Activated CD8-positive, alpha-beta memory T cell treated with anti-CD3 and anti-CD28 coated beads for 24 hours (primary cell): ENCODE data around the gene C5orf24.
"Not testable (repeated sequence)": the region's sequence is repeated elsewhere in the genome, so short reads cannot be mapped to it uniquely, and the experiment has no call there.

Source experiments
- DNase-seq: peaks from one replicate; pipeline ENCODE4 v3.0.0-alpha.2; 2020

Gene C5orf24

DNA sequence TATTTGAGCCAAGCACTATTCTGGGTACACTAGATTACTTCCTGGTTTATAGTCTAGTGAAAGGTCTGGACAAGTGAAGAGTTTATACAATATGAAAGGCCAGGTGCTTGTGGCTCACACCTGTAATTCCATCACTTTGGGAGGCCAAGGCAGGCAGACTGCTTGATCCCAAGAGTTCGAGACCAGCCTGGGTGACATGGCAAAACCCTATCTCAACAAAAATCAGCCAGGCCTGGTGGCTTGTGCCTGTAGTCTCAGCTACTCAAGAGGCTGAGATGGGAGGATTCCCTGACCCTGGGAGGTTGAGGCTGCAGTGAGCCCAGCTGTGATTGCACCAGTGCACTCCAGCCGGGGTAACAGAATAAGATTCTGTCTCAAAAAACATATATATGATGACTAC, 18.9 kb downstream of the C5orf24 start:
- peak; percentile 42 for DNase-seq

DNA sequence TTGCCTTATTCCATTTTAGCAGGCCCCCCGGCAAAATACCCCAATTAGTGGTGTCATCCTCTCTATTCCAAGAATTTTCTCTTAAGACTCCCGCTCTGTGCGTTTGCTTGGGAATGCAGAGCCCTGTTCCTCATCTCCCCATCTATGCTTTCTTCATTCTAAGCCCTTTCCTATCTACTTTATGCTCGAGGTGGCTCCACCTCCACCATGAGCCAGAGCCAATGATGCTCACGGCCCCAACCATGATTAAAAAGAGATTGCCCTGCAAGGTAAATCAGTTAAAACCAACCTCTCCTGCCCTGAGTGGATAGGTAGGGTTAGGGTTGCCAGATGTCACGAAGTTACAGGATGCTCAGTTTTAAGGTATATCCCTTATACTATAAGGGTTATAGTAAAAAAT, 27.7 kb downstream of the C5orf24 start:
- DNase-seq, result peak; percentile 60

DNA sequence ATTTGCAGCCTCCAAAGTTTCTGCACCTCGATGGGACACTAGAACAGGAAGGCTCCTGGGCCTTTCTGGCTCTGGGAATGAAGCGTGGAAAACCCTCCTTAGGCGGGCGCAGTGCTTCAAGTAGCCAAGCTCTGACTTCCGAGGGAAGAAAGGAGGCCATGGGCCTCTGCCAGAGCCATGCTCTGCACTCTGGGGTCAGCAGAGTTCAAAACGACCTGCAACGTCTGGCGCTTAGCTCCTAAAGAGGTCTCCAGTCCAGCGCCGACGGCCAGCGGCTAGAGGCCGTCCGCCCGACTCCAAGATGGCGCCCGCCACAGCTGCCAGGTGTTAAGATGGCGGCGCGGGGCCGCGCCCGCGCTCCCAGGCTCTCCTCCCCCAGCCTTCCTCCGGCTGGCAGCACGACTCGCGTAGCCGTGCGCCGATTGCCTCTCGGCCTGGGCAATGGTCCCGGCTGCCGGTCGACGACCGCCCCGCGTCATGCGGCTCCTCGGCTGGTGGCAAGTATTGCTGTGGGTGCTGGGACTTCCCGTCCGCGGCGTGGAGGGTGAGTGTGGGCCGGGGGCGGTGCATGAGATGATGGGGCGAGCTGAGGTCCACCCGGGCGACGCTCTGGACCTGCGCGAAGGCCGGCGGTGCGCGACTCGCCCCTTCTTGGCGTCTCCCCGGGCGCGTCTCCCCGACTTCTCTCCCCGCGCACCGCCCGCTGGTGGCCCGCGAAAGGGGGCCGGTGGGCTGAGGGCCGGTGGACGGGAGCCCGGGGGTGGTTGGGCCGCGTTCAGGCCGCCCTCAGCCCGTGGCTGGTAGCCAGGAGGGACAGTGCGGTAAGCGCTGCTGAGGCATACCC, 28.4 kb downstream of the C5orf24 start, which contains the start of gene TXNDC15:
TXNDC15 (plus strand) TSS at position 385 of the 844 bp plus-strand sequence; CDS start at position 442, 57 bp downstream.
- peak; percentile 93 for DNase-seq

DNA sequence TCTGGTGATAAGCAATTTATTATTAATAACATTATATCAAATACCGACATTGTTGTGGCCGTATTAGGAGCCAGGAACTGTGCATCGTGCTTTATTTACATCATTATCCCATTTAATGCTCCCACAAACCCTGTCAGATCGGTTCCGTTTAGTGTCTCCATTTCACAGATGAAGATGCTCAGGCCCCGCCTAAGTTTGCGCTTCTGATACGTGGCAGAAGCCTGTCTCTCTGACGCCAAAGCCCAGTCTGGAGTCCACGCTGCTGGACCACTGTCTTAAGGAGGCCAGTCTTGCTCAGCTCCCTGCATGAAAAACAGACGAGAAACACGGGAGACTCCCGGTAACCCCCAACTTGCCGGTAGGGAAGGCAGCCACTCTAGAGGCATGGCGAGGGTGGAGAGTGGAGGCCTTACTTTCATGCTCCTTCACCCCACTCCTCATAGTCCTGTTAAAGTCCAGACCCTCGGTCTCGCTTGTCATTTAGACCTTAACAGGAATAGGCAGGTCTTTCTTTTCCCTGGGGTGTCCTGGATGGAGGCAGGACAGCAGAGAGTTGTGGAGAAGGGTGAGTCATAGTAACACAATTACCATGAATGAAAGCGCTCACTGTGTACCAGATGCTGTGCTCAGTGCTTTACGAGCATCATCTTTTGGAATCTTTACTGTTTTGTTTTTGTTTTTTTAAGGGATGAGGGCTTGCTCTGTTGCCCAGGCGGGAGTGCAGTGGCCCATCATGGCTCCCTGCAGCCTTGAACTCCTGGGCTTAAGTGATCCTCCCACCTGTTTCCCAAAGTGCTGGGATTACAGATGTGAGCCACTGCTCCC, 29.3 kb downstream of the C5orf24 start:
- peak; percentile 79 for DNase-seq

DNA sequence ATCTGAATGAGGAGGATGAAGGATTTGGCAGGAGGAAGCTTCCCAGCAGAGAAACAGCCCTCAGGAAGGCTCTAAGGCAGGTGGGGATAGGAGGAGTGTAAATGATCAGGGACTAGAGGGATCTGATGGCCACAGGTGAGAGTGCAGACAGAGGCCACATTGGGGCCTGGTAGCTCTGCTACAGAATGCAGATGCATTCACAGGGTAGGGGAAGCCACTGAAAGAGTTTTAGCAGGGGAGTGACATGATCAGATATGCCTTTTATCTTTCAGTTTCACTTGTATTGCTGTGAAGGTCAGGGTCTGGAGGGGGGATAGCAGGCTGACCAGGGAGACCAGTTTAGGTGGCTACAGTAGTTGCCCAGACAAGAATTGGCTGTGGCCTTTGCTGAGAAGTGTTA, 31.4 kb downstream of the C5orf24 start:
- no peak for DNase-seq

DNA sequence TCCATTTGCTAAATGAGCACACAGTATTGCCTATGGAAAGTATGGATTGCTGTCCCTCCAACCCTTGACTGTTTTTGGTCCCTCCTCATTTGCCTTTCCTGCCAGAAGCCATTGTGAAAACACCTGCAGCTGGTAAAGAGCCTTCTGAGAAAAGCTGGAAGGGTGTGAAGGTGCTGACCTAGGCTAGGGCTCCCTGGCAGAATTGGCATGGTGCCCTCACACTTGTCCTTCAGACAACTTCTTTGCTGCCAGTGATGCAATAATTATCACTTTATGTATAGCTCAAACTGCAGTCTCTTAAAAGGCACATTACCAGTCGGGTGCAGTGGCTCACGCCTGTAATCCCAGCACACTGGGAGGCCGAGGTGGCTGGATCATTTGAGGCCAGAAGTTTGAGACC, 32.6 kb downstream of the C5orf24 start:
- no peak for DNase-seq

DNA sequence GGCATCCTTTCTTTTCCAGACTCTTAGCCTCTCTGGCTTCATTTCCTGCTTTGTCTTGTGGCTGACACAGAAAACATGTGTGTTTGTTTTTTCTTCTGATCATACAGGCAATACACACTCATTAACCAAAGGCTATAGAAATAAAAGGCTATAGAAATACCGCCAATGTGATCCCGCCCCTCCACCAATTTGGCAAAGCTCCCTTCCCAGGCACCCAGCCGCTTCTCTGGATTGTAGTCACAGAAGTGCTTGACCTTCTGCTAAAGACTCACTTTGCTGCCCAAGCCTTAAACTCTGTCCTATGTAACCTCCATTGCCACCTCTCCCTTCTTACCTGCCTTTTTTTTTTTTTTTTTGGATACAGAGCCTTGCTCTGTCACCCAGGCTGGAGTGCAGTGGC, 33.7 kb downstream of the C5orf24 start:
- DNase-seq, result no peak

DNA sequence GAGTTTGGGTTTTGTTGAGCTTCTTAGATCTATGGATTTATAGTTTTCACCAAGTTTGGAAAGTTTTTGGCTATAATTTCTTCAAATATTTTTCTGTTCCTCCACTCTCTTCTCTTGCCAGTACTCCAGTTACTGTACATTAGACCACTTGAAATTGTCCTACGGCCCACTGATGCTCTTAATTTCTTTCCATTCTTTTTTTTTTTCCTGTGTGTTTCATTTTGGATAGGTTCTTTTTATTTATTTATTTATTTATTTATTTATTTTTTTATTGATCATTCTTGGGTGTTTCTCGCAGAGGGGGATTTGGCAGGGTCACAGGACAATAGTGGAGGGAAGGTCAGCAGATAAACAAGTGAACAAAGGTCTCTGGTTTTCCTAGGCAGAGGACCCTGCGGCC, 35.2 kb downstream of the C5orf24 start:
- not testable (repeated sequence) for DNase-seq

DNA sequence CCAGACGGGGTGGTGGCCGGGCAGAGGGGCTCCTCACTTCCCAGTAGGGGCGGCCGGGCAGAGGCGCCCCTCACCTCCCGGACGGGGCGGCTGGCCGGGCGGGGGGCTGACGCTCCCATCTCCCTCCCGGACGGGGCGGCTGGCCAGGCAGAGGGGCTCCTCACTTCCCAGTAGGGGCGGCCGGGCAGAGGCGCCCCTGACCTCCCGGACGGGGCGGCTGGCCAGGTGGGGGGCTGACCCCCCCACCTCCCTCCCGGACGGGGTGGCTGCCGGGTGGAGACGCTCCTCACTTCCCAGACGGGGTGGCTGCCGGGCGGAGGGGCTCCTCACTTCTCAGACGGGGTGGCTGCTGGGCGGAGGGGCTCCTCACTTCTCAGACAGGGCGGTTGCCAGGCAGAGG, 35.9 kb downstream of the C5orf24 start:
- not testable (repeated sequence) for DNase-seq

DNA sequence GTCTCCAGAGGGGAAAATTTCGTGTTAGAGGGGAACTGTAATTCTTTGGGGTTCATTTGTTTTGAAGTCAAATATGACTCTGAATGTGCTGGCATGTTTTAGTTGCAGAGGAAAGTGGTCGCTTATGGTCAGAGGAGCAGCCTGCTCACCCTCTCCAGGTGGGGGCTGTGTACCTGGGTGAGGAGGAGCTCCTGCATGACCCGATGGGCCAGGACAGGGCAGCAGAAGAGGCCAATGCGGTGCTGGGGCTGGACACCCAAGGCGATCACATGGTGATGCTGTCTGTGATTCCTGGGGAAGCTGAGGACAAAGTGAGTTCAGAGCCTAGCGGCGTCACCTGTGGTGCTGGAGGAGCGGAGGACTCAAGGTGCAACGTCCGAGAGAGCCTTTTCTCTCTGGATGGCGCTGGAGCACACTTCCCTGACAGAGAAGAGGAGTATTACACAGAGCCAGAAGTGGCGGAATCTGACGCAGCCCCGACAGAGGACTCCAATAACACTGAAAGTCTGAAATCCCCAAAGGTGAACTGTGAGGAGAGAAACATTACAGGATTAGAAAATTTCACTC, 41.9 kb downstream of the C5orf24 start:
- DNase-seq, result no peak

DNA sequence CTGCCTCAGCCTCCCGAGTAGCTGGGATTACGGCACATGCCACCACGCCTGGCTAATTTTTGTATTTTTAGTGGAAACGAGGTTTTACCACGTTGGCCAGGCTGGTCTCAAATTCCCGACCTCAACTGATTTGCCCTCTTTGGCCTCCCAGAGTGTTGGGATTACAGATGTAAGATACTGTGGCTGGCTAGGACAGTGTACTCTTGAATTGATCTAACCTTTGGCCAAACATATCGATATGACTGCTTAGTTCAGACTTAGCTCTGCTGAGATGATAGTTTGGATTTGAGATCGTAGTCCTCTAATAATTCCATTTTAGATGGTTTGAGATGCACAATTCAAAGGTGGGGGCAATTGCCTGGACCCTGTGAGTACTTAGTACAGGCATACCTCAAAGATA, 43.6 kb downstream of the C5orf24 start:
- DNase-seq, result no peak

DNA sequence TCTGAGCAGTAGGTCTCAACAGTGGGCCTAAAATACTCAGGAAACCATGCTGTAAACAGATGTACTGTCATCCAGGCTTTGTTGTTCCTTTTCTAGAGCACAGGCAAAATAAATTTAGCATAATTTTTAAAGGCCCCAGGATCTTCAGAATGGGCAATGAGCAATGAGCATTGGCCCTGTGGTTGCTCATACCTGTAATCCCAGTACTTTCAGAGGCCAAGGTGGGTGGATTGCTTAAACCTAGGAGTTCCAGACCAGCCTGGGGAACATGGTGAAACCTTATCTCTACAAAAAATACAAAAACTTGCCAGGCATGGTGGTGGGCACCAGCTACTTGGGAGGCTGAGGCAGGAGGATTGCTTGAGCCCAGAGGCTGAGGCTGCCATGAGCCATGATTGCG, 45.7 kb downstream of the C5orf24 start:
- DNase-seq, result no peak

DNA sequence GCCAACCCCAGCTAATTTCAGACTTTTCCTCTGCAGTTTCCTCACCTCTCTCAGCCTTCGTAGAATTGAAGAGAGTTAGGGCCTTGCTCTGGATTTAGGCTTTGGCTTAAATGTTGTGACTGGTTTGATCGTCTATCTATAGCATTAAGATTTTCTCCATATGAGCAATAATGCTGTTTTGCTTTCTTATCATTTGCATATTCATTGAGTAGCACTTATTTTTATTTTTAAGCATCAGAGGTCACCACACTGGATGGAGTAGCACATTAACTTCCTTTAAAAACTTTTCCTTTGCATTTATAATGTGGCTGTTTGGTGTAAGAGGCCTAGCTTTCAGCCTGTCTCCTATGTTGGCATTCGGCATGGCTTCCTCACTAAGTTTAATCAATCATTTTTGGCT, 46.5 kb downstream of the C5orf24 start:
- DNase-seq, result no peak

DNA sequence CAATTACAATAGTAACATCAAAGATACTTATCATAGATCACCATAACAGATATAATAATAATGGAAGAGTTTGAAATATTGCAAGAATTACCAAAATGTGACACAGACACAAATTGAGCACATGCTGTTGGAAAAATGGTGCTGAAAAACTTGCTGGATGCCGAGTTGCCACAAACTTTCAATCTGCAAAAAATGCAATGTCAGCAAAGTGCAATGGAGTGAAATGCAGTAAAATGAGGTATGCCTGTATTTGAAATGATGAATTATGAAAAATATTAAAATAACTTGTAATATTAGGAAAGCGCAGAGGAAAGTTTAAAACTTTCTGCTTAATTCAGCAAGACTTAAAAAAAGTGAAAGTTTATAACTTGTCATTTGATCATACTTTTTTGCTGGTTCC, 47.2 kb downstream of the C5orf24 start:
- no peak for DNase-seq

DNA sequence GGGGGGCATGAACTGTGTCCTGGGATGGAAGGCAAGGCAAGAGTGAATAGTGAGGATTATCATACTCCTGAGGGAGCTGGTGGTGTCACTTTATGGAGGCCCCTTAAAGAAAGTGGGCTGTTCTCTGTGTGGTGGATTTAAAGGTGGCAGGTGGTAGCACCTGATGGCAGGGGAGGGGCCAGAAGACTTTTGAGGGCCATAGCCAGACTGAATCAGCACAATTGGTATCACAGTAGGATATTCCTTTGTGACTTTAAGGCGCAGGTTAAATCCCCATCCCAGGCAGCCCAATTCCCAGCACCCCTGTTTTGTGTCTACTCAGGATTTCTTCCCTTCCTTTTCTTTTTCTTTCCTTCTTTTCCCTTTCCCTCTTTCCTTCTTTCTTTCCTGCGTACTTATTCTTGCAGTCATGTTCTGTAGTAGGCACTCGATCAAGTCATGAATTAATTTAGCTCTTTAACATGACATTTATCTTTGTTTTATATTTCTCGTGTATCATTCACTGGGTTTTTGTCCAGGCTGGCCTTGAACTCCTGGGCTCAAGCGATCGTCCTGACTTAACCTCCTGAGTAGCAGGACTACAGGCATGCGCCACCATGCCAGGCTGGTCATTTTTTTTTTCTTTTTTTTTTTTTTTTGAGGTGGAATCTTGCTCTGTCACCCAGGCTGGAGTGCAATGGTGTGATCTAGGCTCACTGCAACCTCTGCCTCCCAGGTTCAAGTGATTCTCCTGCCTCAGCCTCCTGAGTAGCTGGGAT, 48.2 kb downstream of the C5orf24 start:
- DNase-seq, result no peak

DNA sequence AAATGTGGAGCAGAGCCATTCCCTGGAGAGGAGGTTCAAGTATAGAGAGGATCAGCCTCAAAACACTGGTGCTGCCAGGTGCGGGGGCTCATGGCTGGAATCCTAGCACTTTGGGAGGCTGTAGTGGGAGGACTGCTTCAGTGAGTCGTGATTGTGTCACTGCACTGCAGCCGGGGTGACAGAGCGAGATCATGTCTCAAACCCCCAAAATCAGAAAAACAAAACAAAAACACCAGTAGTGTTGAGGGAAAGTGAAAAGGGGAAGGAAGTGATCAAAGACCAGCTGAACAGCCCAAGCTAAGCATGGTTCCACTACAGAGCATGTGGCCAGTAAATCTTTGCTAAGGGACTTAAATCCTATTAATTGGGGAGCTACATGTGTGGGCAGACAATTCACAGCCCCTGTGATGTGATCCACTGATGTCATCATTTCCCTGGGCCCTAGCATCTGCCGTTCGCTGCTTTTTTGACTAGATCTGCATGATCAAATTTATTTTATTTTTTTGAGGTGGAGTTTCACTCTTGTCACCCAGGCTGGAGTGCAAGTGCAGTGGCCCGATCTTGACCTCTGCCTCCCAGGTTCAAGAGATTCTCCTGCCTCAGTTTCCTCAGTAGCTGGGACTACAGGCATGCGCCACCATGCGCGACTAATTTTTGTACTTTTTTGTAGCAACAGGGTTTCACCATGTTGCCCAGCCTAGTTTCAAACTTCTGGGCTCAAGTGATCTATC, 56.5 kb downstream of the C5orf24 start:
- DNase-seq, result no peak

DNA sequence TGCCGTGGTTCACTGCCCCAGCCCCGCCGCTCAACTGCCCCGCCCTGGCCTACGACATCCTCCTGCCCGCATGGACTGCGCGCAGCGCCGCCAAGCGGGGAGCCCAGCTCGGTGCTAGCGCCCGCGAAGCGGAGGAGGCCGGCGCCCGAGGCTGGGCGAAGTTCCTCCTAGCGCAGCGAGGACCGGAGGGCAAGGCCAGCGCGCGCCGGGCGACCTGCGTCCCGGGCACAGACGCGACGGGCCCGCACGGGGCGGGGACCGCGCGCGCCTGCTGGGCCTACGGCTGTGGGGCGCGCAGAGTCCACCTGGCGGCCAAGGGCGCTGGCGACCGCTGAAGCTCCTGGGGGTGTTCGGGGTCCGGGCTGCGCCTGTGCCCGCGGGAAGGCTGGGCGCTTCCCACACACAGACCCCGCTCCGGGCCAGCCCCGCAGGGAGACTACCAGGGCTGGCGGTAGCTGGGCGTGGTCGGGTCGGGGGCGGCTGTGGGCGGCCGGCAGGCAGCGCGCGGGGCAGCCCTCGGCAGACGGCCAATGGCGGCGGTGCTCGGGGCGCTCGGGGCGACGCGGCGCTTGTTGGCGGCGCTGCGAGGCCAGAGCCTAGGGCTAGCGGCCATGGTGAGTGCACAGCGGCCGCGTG, 59.0 kb downstream of the C5orf24 start, which contains the start of gene PCBD2:
PCBD2 (plus strand) TSS at position 522 of the 636 bp plus-strand sequence; CDS start at position 531, 9 bp downstream.
- DNase-seq, result peak; percentile 97

DNA sequence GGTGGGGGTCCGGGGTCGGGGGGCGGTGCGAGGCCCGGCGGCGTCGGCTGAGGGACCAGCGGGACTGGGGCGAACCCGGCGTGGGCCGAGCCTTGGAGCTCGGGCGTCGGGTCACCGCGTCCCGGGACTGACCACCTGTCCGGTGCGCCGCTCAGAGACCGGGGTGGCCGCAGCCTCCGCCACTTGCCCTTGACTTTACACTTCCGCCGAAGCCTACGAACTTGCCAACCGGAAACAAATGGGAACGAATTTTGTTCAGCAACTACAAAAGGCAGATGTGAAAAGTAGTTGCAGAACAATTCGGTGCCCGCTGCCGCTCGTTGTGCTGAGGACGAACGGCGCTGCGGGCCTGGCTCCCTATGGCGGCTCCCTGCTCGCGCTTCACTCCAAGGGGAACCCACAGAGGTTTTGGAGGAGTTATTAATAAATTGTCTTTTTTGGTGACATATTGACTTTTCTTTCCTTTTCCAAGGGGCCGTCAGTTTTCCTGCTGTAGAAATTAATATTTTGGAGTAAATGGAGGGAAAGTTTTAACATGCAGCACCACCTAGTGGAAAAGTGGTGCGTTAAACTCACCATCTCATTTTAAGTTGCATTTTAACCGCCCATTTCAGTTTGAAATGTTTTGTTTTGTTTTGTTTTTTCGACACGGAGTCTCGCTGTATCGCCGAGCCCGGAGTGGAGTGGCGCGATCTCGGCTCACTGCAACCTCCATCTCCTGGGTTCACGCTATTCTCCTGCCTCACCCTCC, 59.7 kb downstream of the C5orf24 start:
- peak; percentile 91 for DNase-seq

DNA sequence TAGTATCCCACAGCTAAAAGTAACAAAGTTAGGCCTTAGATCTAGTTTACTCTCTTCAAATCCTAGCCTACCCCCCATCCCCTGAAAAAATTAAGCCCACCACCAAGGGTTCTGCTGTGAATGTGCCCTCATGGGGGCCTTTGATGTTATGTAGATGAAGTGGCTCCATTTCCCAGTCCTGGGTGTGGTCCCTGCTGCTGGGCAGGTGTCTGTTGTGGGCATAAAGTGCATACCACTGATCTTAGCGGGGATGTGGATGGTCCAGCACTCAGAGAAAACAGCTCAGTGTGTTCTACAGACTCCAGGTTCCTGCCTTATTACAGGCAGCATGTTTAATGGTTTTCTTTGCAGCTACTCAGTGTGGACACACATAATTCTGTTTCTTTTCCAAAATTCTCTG, 61.0 kb downstream of the C5orf24 start:
- no peak for DNase-seq
